ENCODE data around the gene CD200R1.

Gene CD200R1

GRCh38 chr3:112972158-112972557 is 2.7 kb downstream of the CD200R1 start:
- Histone ChIP-seq H2BK120ac (ENCODE audit: low read depth, low read length) (no peak overlapping the region), H2BK15ac (replicated peaks; ENCODE audit: low read depth) (no peak overlapping the region), H3K23ac (ENCODE audit: low read length) (no peak overlapping the region), H3K4ac (ENCODE audit: low read depth, low read length) (no peak overlapping the region), H3K56ac (ENCODE audit: low read length) (no peak overlapping the region), H3K4me2 (ENCODE audit: low read length) (no peak overlapping the region), H3K18ac (ENCODE audit: low read length) (no peak overlapping the region), H3K36me3 (ENCODE audit: control insufficient read depth, insufficient read depth, low read length) (no peaks in the 10 kb centered on the region), H4K8ac (ENCODE audit: low read depth, low read length) (no peak overlapping the region), H3K4me3 (ENCODE audit: low read length) (no peak overlapping the region), H3K79me1 (ENCODE audit: low read length) (no peaks in the 10 kb centered on the region), H3K27ac (ENCODE audit: low read depth, low read length) (no peak overlapping the region), H3K4me1 (ENCODE audit: control insufficient read depth, low read depth, low read length) (no peaks in the 10 kb centered on the region), H2AK5ac (ENCODE audit: low read length) (no peak overlapping the region), H3K79me2 (ENCODE audit: control insufficient read depth, insufficient read depth, low read length) (no peaks in the 10 kb centered on the region), H4K5ac (ENCODE audit: low read length) (no peak overlapping the region), H3K27me3 (ENCODE audit: insufficient read depth, low read length, poor library complexity) (no peaks in the 10 kb centered on the region), H2BK5ac (ENCODE audit: low read length) (no peak overlapping the region), H3K9ac (ENCODE audit: low read length) (no peak overlapping the region)
- no peak for DNase-seq

- no peak overlapping the region for H3K4ac ChIP-seq (ENCODE audit: low read depth, low read length)
- no CpG with 5 or more reads among the region's 1 CpG for WGBS (ENCODE audit: extremely low coverage, insufficient coverage, low lambda C conversion rate)
- H3K4me1 ChIP-seq (ENCODE audit: control insufficient read depth, low read depth, low read length) = no peaks in the 10 kb centered on the region
- no peaks in the 10 kb centered on the region for H3K27me3 ChIP-seq (ENCODE audit: insufficient read depth, low read length, poor library complexity)
- no peak overlapping the region for H3K56ac ChIP-seq (ENCODE audit: low read length)
- H3K4me3 ChIP-seq (ENCODE audit: low read length) = no peak overlapping the region
- H2AK5ac ChIP-seq (ENCODE audit: low read length) = no peak overlapping the region
- H3K27ac ChIP-seq (ENCODE audit: low read depth, low read length) = no peak overlapping the region
- H3K4me2 ChIP-seq (ENCODE audit: low read length) = no peak overlapping the region
- no peaks in the 10 kb centered on the region for H3K79me1 ChIP-seq (ENCODE audit: low read length)
- no peaks in the 10 kb centered on the region for H3K36me3 ChIP-seq (ENCODE audit: control insufficient read depth, insufficient read depth, low read length)
- H3K23ac ChIP-seq (ENCODE audit: low read length) = no peak overlapping the region
- no peak overlapping the region for H4K5ac ChIP-seq (ENCODE audit: low read length)
- no peak overlapping the region for H3K9ac ChIP-seq (ENCODE audit: low read length)
- no peak overlapping the region for H4K8ac ChIP-seq (ENCODE audit: low read depth, low read length)
- no peaks in the 10 kb centered on the region for H3K79me2 ChIP-seq (ENCODE audit: control insufficient read depth, insufficient read depth, low read length)
- no peak overlapping the region for H3K18ac ChIP-seq (ENCODE audit: low read length)
- DNase-seq = no peak
- H2BK5ac ChIP-seq (ENCODE audit: low read length) = no peak overlapping the region
- H2BK15ac ChIP-seq (replicated peaks; ENCODE audit: low read depth) = no peak overlapping the region
- H2BK120ac ChIP-seq (ENCODE audit: low read depth, low read length) = no peak overlapping the region
Measured at GRCh38 chr3:112967828-112968227, 7.1 kb downstream of the CD200R1 start.

GRCh38 chr3:112967425-112967824 is 7.5 kb downstream of the CD200R1 start:
- Histone ChIP-seq H3K27ac (ENCODE audit: low read depth, low read length) (no peak overlapping the region), H3K9ac (ENCODE audit: low read length) (no peak overlapping the region), H3K4me3 (ENCODE audit: low read length) (no peak overlapping the region), H3K4me2 (ENCODE audit: low read length) (no peak overlapping the region), H4K8ac (ENCODE audit: low read depth, low read length) (no peak overlapping the region), H4K5ac (ENCODE audit: low read length) (no peak overlapping the region), H3K23ac (ENCODE audit: low read length) (no peak overlapping the region), H3K56ac (ENCODE audit: low read length) (no peak overlapping the region), H3K4ac (ENCODE audit: low read depth, low read length) (no peak overlapping the region), H3K79me2 (ENCODE audit: control insufficient read depth, insufficient read depth, low read length) (no peaks in the 10 kb centered on the region), H3K36me3 (ENCODE audit: control insufficient read depth, insufficient read depth, low read length) (no peaks in the 10 kb centered on the region), H2BK15ac (replicated peaks; ENCODE audit: low read depth) (no peak overlapping the region), H3K27me3 (ENCODE audit: insufficient read depth, low read length, poor library complexity) (no peaks in the 10 kb centered on the region), H3K18ac (ENCODE audit: low read length) (no peak overlapping the region), H2BK5ac (ENCODE audit: low read length) (no peak overlapping the region), H3K4me1 (ENCODE audit: control insufficient read depth, low read depth, low read length) (no peaks in the 10 kb centered on the region), H2BK120ac (ENCODE audit: low read depth, low read length) (no peak overlapping the region), H2AK5ac (ENCODE audit: low read length) (no peak overlapping the region), H3K79me1 (ENCODE audit: low read length) (no peaks in the 10 kb centered on the region)
- no CpG with 5 or more reads among the region's 1 CpG for WGBS (ENCODE audit: extremely low coverage, insufficient coverage, low lambda C conversion rate)
- DNase-seq = no peak

GRCh38 chr3:112966633-112967032 is 8.3 kb downstream of the CD200R1 start:
- no peak overlapping the region for H4K5ac ChIP-seq (ENCODE audit: low read length)
- no peaks in the 10 kb centered on the region for H3K79me1 ChIP-seq (ENCODE audit: low read length)
- H3K4me2 ChIP-seq (ENCODE audit: low read length) = no peak overlapping the region
- no peak overlapping the region for H3K4ac ChIP-seq (ENCODE audit: low read depth, low read length)
- H3K27me3 ChIP-seq (ENCODE audit: insufficient read depth, low read length, poor library complexity) = no peaks in the 10 kb centered on the region
- no peak overlapping the region for H2BK5ac ChIP-seq (ENCODE audit: low read length)
- no peak overlapping the region for H3K56ac ChIP-seq (ENCODE audit: low read length)
- H3K18ac ChIP-seq (ENCODE audit: low read length) = no peak overlapping the region
- no peak for DNase-seq
- no peak overlapping the region for H3K9ac ChIP-seq (ENCODE audit: low read length)
- WGBS (ENCODE audit: extremely low coverage, insufficient coverage, low lambda C conversion rate) = no CpG with 5 or more reads among the region's 2 CpGs
- no peaks in the 10 kb centered on the region for H3K4me1 ChIP-seq (ENCODE audit: control insufficient read depth, low read depth, low read length)
- H3K36me3 ChIP-seq (ENCODE audit: control insufficient read depth, insufficient read depth, low read length) = no peaks in the 10 kb centered on the region
- no peak overlapping the region for H3K27ac ChIP-seq (ENCODE audit: low read depth, low read length)
- H3K4me3 ChIP-seq (ENCODE audit: low read length) = no peak overlapping the region
- no peak overlapping the region for H2BK120ac ChIP-seq (ENCODE audit: low read depth, low read length)
- H2BK15ac ChIP-seq (replicated peaks; ENCODE audit: low read depth) = no peak overlapping the region
- no peaks in the 10 kb centered on the region for H3K79me2 ChIP-seq (ENCODE audit: control insufficient read depth, insufficient read depth, low read length)
- no peak overlapping the region for H3K23ac ChIP-seq (ENCODE audit: low read length)
- no peak overlapping the region for H4K8ac ChIP-seq (ENCODE audit: low read depth, low read length)
- H2AK5ac ChIP-seq (ENCODE audit: low read length) = no peak overlapping the region

- no peaks in the 10 kb centered on the region for H3K79me2 ChIP-seq (ENCODE audit: control insufficient read depth, insufficient read depth, low read length)
- no peak overlapping the region for H2BK120ac ChIP-seq (ENCODE audit: low read depth, low read length)
- H3K23ac ChIP-seq (ENCODE audit: low read length) = no peak overlapping the region
- H3K79me1 ChIP-seq (ENCODE audit: low read length) = no peaks in the 10 kb centered on the region
- no CpG with 5 or more reads among the region's 6 CpGs for WGBS (ENCODE audit: extremely low coverage, insufficient coverage, low lambda C conversion rate)
- H3K9ac ChIP-seq (ENCODE audit: low read length) = no peak overlapping the region
- no peak overlapping the region for H2BK5ac ChIP-seq (ENCODE audit: low read length)
- H2BK15ac ChIP-seq (replicated peaks; ENCODE audit: low read depth) = no peak overlapping the region
- no peaks in the 10 kb centered on the region for H3K27me3 ChIP-seq (ENCODE audit: insufficient read depth, low read length, poor library complexity)
- H3K4me1 ChIP-seq (ENCODE audit: control insufficient read depth, low read depth, low read length) = no peaks in the 10 kb centered on the region
- H4K8ac ChIP-seq (ENCODE audit: low read depth, low read length) = no peak overlapping the region
- no peaks in the 10 kb centered on the region for H3K36me3 ChIP-seq (ENCODE audit: control insufficient read depth, insufficient read depth, low read length)
- H3K4ac ChIP-seq (ENCODE audit: low read depth, low read length) = no peak overlapping the region
- no peak overlapping the region for H3K18ac ChIP-seq (ENCODE audit: low read length)
- no peak overlapping the region for H2AK5ac ChIP-seq (ENCODE audit: low read length)
- DNase-seq = no peak
- no peak overlapping the region for H3K4me3 ChIP-seq (ENCODE audit: low read length)
- no peak overlapping the region for H3K56ac ChIP-seq (ENCODE audit: low read length)
- H3K27ac ChIP-seq (ENCODE audit: low read depth, low read length) = no peak overlapping the region
- H4K5ac ChIP-seq (ENCODE audit: low read length) = no peak overlapping the region
- no peak overlapping the region for H3K4me2 ChIP-seq (ENCODE audit: low read length)
Measured at GRCh38 chr3:112965656-112966055, 9.2 kb downstream of the CD200R1 start.

- H3K4me3 ChIP-seq (ENCODE audit: low read length) = no peak overlapping the region
- no peak overlapping the region for H3K9ac ChIP-seq (ENCODE audit: low read length)
- DNase-seq = peak; percentile 1
- H3K79me2 ChIP-seq (ENCODE audit: control insufficient read depth, insufficient read depth, low read length) = no peaks in the 10 kb centered on the region
- no peak overlapping the region for H2BK15ac ChIP-seq (replicated peaks; ENCODE audit: low read depth)
- H3K27ac ChIP-seq (ENCODE audit: low read depth, low read length) = no peak overlapping the region
- no peak overlapping the region for H2AK5ac ChIP-seq (ENCODE audit: low read length)
- no peaks in the 10 kb centered on the region for H3K4me1 ChIP-seq (ENCODE audit: control insufficient read depth, low read depth, low read length)
- no peaks in the 10 kb centered on the region for H3K79me1 ChIP-seq (ENCODE audit: low read length)
- no peak overlapping the region for H3K18ac ChIP-seq (ENCODE audit: low read length)
- H3K36me3 ChIP-seq (ENCODE audit: control insufficient read depth, insufficient read depth, low read length) = no peaks in the 10 kb centered on the region
- no peak overlapping the region for H4K8ac ChIP-seq (ENCODE audit: low read depth, low read length)
- no peak overlapping the region for H3K23ac ChIP-seq (ENCODE audit: low read length)
- H3K27me3 ChIP-seq (ENCODE audit: insufficient read depth, low read length, poor library complexity) = no peaks in the 10 kb centered on the region
- no peak overlapping the region for H2BK5ac ChIP-seq (ENCODE audit: low read length)
- no peak overlapping the region for H3K56ac ChIP-seq (ENCODE audit: low read length)
- H2BK120ac ChIP-seq (ENCODE audit: low read depth, low read length) = no peak overlapping the region
- no peak overlapping the region for H3K4ac ChIP-seq (ENCODE audit: low read depth, low read length)
- H3K4me2 ChIP-seq (ENCODE audit: low read length) = no peak overlapping the region
- H4K5ac ChIP-seq (ENCODE audit: low read length) = no peak overlapping the region
Measured at GRCh38 chr3:112963683-112964082, 11.2 kb downstream of the CD200R1 start.
